ENCODE data around the gene PIP. TPM values are rescaled to one million over a fixed set of nuclear protein-coding genes. Genes with fewer than 3 reads are reported as not detected.

PIP gene
- total RNA-seq, 1 donor from 2014 or later: 12.6 TPM

GRCh38 chr7:143183024-143183423 lies 51.1 kb downstream of the PIP start, which contains the start of gene TAS2R39:
Gene TAS2R39, plus strand, starts transcription at chr7:143183419. Its CDS starts 0 bp downstream, at chr7:143183419.
- intact Hi-C loops (cut with DNase I): no loop called here
- Histone ChIP-seq H3K27me3 (ENCODE audit: low read depth) (no peaks in the 10 kb centered on the region), H3K36me3 (no peaks in the 10 kb centered on the region), H3K9me3 (no peaks in the 10 kb centered on the region), H3K27ac (no peak within 1 kb of the TSS), H3K4me3 (no peak within 1 kb of the TSS), H3K4me1 (no peaks in the 10 kb centered on the region)
- no peak for DNase-seq
- ATAC-seq: no peak
- TF ChIP-seq CTCF (IDR thresholded peaks at IDR 0.05): no peak

- Histone ChIP-seq H3K9me3 (no peaks in the 10 kb centered on the region), H3K4me3 (no peak overlapping the region), H3K27ac (no peak overlapping the region), H3K4me1 (no peaks in the 10 kb centered on the region), H3K36me3 (no peaks in the 10 kb centered on the region), H3K27me3 (ENCODE audit: low read depth) (no peaks in the 10 kb centered on the region)
- TF ChIP-seq CTCF (IDR thresholded peaks at IDR 0.05): no peak
- no peak for DNase-seq
- ATAC-seq: no peak
- intact Hi-C loops (cut with DNase I): no loop called here
Measured at GRCh38 chr7:143185551-143185950, 53.7 kb downstream of the PIP start.

- Histone ChIP-seq H3K4me3 (no peak overlapping the region), H3K36me3 (no peaks in the 10 kb centered on the region), H3K27me3 (ENCODE audit: low read depth) (no peaks in the 10 kb centered on the region), H3K4me1 (no peaks in the 10 kb centered on the region), H3K9me3 (no peaks in the 10 kb centered on the region), H3K27ac (no peak overlapping the region)
- TF ChIP-seq CTCF (IDR thresholded peaks at IDR 0.05): no peak
- DNase-seq (no peak), ATAC-seq (no peak)
- intact Hi-C loops (cut with DNase I): no loop called here
Measured at GRCh38 chr7:143188994-143189393, 57.1 kb downstream of the PIP start.

Other genes with a start within 250 kb of the PIP start
- 0.21 TPM for gene TRPV6, start 246.3 kb upstream of the PIP start, total RNA-seq
- not detected for gene TRPV5, start 198.3 kb upstream of the PIP start, total RNA-seq
- gene LLCFC1, start 192.6 kb upstream of the PIP start, total RNA-seq: not detected
- 1.6 TPM for gene KEL, start 169.7 kb upstream of the PIP start, total RNA-seq
- gene OR9A2, start 104.9 kb upstream of the PIP start, total RNA-seq: not detected
- gene OR6V1, start 79.7 kb upstream of the PIP start, total RNA-seq: not detected
- gene TAS2R39, start 51.3 kb downstream of the PIP start, total RNA-seq: not detected
- not detected for gene TAS2R40, start 90.0 kb downstream of the PIP start, total RNA-seq
- gene GSTK1, start 131.4 kb downstream of the PIP start, total RNA-seq: 152 TPM
- gene TMEM139, start 152.9 kb downstream of the PIP start, total RNA-seq: 25.9 TPM
- 33.7 TPM for gene CASP2, start 156.3 kb downstream of the PIP start, total RNA-seq
- not detected for gene CLCN1, start 184.0 kb downstream of the PIP start, total RNA-seq
- gene FAM131B, start 230.6 kb downstream of the PIP start, total RNA-seq: 0.53 TPM
- gene ZYX, start 249.3 kb downstream of the PIP start, total RNA-seq: 231 TPM

Data from lower lobe of right lung (tissue), 2 donors.